Measurements from ENCODE around the gene RPL14.

RPL14 gene

DNA sequence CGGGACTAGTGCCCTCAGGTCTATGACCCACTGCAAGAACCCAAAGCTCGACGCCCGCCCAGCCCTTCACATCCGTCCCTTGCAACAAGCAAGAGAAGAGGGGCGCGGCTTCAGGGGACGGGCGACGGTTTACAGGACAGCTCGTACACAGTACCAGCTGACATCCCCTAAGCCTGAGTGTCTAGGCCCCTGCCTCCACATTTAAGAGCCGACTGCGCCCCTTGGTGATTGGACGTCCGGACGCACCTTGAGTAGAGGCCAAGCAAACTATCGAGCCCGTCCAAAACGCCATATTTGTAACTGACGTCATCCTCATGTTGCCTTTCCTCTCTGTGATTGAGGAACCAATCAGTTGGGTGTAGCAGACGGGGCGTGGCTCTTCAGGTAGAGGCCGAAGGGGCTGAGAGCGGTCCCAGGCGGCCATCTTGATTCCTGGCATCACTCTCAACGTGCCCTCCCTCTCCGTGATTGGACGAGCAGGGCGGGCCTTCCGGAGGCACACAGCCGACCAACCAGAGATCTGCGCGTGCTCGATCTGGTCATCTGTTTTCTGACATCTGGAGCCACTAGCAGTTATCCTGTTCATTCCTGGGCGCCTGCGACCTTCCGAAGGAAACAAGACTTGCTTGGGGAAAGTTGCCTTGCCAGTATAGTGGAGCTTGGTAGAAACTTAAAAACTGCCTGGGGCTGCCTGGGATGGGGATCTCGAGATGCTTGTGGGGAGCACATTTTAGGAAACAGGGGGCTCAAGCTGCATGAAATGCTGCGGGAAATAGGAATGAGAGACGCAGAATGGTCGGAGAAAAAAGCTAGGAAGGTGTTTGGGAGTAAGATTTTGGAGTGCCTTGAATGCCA is 4.0 kb upstream of the RPL14 start:
- no peaks in the 10 kb centered on the region for H3K27me3 ChIP-seq (ENCODE audit: insufficient read depth, poor library complexity, severe bottlenecking)
- H3K27ac ChIP-seq (replicated peaks): peak overlapping the region; percentile 78
- peak overlapping the region; percentile 86 for H3K4me3 ChIP-seq (replicated peaks; ENCODE audit: insufficient read depth, low read length)
- peak; percentile 99 for DNase-seq (ENCODE audit: low read depth in 1 of 2, low spot score in 1 of 2)
- TF ChIP-seq SPI1 (IDR thresholded peaks at IDR 0.05; ENCODE audit: borderline replicate concordance, low read depth) (no peak), POLR2AphosphoS5 (IDR thresholded peaks at IDR 0.05; ENCODE audit: low read depth) (peak; percentile 84), CTCF (IDR thresholded peaks at IDR 0.05; ENCODE audit: insufficient read depth, low read length) (no peak), GABPA (IDR thresholded peaks at IDR 0.05; ENCODE audit: low read depth) (peak; percentile 63)

DNA sequence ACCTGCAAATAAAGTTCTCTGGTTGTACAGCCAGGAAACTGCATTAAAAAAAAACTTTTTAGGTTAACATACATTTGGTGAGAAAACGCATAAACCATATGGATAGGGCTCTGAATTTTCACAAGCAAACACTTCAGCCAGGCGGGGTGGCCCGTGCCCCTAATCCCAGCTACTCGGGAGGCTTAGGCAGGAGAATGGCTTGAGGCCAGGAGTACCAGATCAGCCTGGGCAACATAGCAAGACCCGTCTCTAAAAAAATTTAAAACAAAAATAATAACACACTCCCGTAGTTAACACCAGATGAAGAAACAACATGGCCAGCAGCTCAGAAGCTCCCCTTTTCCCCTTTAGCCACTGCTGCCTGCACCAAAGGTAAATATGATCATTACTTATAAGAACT is 3.2 kb upstream of the RPL14 start:
- peak overlapping the region; percentile 86 for H3K4me3 ChIP-seq (replicated peaks; ENCODE audit: insufficient read depth, low read length)
- no peak for DNase-seq (ENCODE audit: low read depth in 1 of 2, low spot score in 1 of 2)
- peak overlapping the region; percentile 58 for H3K27ac ChIP-seq (replicated peaks)
- no peaks in the 10 kb centered on the region for H3K27me3 ChIP-seq (ENCODE audit: insufficient read depth, poor library complexity, severe bottlenecking)
- TF ChIP-seq GABPA (IDR thresholded peaks at IDR 0.05; ENCODE audit: low read depth) (no peak), POLR2AphosphoS5 (IDR thresholded peaks at IDR 0.05; ENCODE audit: low read depth) (no peak), CTCF (IDR thresholded peaks at IDR 0.05; ENCODE audit: insufficient read depth, low read length) (no peak), SPI1 (IDR thresholded peaks at IDR 0.05; ENCODE audit: borderline replicate concordance, low read depth) (no peak)
- TF ChIP-seq, protein P1, sequence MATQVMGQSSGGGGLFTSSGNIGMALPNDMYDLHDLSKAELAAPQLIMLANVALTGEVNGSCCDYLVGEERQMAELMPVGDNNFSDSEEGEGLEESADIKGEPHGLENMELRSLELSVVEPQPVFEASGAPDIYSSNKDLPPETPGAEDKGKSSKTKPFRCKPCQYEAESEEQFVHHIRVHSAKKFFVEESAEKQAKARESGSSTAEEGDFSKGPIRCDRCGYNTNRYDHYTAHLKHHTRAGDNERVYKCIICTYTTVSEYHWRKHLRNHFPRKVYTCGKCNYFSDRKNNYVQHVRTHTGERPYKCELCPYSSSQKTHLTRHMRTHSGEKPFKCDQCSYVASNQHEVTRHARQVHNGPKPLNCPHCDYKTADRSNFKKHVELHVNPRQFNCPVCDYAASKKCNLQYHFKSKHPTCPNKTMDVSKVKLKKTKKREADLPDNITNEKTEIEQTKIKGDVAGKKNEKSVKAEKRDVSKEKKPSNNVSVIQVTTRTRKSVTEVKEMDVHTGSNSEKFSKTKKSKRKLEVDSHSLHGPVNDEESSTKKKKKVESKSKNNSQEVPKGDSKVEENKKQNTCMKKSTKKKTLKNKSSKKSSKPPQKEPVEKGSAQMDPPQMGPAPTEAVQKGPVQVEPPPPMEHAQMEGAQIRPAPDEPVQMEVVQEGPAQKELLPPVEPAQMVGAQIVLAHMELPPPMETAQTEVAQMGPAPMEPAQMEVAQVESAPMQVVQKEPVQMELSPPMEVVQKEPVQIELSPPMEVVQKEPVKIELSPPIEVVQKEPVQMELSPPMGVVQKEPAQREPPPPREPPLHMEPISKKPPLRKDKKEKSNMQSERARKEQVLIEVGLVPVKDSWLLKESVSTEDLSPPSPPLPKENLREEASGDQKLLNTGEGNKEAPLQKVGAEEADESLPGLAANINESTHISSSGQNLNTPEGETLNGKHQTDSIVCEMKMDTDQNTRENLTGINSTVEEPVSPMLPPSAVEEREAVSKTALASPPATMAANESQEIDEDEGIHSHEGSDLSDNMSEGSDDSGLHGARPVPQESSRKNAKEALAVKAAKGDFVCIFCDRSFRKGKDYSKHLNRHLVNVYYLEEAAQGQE (IDR thresholded peaks at IDR 0.05; ENCODE audit: insufficient replicate concordance, low read depth): no peak

- TF ChIP-seq CTCF (IDR thresholded peaks at IDR 0.05; ENCODE audit: insufficient read depth, low read length): no peak
- no peak for TF ChIP-seq SPI1 (IDR thresholded peaks at IDR 0.05; ENCODE audit: borderline replicate concordance, low read depth)
- TF ChIP-seq, protein P1 (IDR thresholded peaks at IDR 0.05; ENCODE audit: insufficient replicate concordance, low read depth): no peak
- no peak for TF ChIP-seq POLR2AphosphoS5 (IDR thresholded peaks at IDR 0.05; ENCODE audit: low read depth)
- no peak for TF ChIP-seq GABPA (IDR thresholded peaks at IDR 0.05; ENCODE audit: low read depth)
- H3K27ac ChIP-seq (replicated peaks): no peak overlapping the region
Observed at GRCh38 chr3:40455328-40455727, 1.8 kb upstream of the RPL14 start.

More at GRCh38 chr3:40455328-40455727, 1.8 kb upstream of the RPL14 start:
- DNase-seq (ENCODE audit: low read depth in 1 of 2, low spot score in 1 of 2): no peak
- no peaks in the 10 kb centered on the region for H3K27me3 ChIP-seq (ENCODE audit: insufficient read depth, poor library complexity, severe bottlenecking)
- no peak overlapping the region for H3K4me3 ChIP-seq (replicated peaks; ENCODE audit: insufficient read depth, low read length)

Measured in HL-60 (cell line).